GM18951 (cell line): Measurements from ENCODE around the gene WDR86.

Source experiments
- POLR2A ChIP-seq: IDR thresholded peaks from 4 replicates; pipeline ENCODE4 v1.6.1; 2011; ENCODE audit warnings: mild to moderate bottlenecking; ENCODE audit not compliant: insufficient read length, insufficient read depth; ENCODE audit errors: extremely low read depth
- in situ Hi-C: fragments of 300-500 bp; cut with MboI; formaldehyde crosslinking; loops from one replicate; pipeline ENCODE4 v1.12.0; 2022; ENCODE audit warnings: low sequenced_read_pairs, mixed read lengths, inconsistent platforms; ENCODE audit not compliant: unreplicated experiment

WDR86 gene

DNA sequence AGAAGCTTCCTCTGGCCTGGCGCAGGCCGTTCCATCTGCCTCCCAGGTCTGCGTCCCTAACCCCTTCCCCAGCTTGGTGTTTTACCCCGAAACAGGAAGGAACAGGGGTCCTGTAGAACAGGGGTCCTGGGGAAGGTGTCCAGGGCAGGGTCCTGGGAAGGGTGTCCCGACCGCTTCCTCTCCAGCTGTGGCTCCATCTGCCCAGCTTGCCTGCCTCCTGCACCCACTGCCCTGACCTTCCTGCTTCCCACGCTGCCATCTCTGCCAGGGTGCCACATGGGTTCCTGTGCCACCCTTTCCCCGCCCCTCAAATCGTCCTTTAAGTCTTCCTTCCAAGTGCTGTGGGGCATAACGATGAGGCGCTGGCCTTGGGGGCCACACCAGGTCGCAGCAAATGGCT, 32.4 kb downstream of the WDR86 start:
- in situ Hi-C loops = no loop called here
- no peak for TF ChIP-seq POLR2A

DNA sequence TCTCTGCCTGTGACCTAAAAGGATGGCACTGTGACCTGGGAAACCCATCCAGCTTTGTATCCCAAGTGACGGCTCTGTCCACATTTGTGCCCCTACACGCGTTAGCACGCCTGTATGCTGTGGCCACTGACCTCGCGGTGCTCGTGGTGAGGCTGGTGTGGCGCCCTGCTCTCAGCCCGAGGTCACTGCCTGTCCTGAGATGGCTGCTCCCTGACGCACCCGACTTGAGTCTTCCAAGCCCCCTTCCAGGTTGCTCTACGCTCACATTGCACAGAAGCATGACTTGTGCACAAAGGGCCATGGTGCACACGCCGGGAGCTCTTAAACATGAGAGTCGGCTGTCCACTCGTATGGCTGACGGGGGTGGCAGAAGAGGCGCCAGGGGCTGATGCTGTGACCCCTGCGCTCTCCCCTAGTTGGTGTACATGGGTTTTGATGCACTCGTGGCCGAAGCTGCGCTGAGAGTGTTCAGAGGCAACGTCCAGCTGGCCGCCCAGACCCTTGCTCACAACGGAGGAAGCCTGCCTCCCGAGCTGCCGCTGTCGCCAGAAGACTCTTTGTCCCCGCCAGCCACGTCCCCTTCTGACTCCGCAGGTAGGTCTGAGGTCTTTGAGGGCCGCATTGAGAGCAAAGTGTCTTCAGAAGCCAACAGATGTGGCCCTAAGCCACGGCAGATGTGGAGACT, 33.5 kb downstream of the WDR86 start:
- no peak for TF ChIP-seq POLR2A
- in situ Hi-C loops = no loop called here

DNA sequence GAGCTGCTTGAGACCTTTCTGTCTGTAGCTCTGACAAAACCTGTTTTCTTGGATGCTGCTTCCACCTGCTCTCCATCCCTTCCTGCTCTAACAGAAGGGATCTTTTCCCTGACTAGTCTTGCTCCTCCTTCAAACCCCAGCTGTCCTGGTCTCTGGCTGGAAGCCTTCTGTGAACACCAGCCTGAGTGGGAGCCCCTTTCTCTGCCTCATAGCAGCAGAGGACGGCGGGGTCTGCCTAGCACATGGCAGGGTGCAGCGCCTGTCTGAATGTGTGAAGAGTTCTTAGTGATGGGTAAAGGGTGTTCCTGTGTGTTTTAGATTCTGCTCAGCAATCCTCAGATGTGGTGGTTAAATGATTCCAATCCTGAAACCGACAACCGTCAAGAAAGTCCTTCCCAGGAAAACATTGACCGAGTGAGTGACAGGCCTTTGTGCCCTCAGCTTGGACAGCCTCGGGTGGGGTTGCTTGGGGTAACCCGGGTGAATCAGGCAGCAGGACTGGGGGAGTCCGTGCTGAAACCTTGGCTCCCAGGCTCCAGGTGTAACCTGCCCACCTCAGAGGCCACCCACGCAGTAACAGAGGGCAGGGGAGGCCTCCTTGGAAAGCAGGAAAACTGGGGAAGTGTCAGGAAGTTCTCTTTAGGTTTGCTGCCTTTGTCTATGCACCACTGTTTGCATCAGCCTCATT, 34.2 kb downstream of the WDR86 start:
- in situ Hi-C loops = no loop called here
- TF ChIP-seq POLR2A = no peak

DNA sequence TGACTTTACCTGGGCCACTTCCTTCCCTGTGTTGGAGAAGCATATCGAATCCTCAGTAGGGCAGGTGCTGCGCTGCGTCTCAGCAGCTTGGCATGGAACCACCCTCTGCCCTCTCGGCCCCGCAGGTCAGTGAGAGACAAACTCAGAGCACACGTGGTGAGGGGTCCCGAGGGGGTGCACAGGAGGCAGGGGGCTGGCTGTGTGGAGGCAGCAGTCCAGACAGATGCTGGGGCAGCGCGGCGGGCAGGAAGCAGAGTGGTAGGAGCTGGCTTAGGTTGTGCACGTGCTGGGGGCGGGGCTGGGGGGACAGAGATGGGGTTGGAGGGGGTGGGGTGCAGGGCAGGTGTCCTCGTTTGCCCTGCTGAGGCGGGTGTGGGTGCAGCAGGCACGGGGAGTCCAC, 35.1 kb downstream of the WDR86 start:
- no peak for TF ChIP-seq POLR2A
- in situ Hi-C loops = no loop called here

DNA sequence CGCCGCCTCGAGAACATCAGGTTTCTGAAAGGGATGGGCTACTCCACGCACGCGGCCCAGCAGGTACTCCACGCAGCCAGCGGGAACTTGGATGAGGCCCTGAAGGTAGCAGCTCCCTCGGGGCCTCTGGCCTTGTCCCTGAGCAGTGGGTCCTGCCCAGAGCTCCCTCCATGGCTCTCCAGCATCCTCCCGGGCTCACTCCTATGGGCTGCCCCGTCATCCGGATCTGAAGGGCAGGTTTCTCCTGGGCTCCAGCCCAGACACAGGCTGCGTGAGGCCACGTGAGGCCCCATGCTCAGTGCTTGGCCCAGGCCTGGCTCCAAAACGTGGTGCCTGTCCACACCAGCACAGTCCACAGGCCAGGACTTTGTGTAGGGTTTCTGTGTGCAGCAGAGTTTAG, 35.7 kb downstream of the WDR86 start:
- TF ChIP-seq POLR2A = no peak
- in situ Hi-C loops = no loop called here

DNA sequence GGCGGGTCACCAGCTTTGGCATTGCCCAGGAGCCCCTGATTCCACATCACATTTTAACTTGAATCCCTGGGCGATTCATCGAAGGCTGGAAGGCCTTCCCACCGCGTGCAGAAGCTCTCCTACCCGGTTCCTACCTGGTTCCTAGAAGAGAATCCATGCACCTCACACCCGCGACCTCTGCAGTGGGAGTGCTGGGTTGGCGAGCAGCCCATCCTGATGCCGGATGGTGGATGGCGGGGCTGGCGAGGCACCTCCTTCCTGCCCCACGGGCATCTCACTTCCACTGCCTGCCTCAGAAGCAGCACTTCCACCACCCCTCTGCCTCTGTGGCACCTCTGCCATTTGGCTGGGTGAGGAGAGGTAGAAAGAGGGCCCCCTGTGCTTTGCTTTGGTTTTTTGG, 36.2 kb downstream of the WDR86 start:
- no peak for TF ChIP-seq POLR2A
- in situ Hi-C loops = no loop called here

DNA sequence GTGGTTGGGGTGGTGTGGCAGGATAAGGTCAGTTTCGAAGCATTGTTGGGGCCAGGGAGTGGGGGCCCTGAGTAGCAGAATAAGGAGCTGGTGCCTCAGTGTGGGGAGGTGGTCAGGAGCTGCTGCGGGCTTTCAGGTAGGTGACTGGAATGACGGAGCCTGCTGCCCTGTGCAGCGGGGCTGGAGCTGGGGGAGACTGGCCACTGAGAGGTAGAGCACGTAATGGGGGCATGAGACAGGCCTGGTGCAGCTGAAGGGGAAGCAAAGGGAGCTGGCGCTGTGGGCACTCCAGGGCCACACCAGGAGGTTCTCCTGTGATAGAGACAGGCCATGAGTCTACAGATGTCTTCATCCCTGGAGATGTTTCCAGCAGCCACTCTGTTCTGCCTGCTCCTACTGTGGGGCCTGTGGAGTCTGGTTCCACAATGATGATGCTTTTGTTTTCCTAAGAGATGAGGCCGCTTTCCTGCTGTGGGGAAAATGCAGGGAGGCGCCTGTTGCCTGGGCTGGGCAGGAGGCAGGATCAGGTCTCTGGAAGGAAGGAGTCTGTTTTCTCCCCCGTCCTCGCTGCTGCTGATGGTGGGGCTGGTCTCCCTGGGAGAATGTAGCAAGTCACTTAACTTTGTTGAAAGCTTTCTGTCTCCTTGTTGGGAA, 37.1 kb downstream of the WDR86 start:
- in situ Hi-C loops = no loop called here
- no peak for TF ChIP-seq POLR2A

DNA sequence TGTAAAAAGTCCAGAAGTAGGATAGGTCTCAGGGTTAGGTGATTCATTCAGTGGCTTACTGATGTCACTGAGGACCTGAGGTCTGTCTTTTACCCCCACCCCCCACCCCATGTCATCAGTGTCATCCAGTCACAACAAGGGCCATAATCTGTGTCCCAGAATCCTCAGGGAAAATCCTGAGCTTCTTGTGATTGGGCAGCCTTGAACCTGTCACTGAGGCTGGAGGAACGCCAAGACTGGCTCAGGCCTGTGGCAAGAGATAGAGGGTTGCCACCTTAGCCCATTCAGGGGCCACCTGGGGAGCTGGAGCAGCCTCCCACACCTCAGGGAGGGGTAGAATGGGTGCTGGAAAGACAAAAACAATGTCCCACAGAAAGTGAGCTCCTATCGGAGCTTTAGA, 38.6 kb downstream of the WDR86 start:
- TF ChIP-seq POLR2A = no peak
- in situ Hi-C loops = no loop called here

DNA sequence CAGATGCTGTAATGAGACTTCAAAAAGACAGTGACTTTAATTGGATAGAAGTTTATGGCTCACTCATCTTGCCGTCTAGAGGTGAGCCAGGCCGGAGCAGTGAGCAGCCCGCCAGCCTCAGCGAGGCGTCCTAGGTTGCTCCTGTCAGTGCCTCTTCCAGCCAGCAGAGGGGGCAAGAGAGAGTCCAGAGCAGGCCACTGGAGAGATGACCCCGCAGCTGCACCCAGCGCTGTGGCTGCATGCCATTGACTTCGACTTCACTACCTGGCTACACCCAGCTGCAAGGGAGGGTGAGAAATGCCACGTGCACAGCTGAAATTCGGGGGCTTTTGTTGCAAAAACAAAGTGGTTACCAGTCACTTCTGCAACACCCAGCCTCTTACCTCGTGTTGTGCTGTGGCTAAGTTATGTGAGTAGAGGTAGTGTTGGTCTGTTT, 41.7 kb downstream of the WDR86 start:
- in situ Hi-C loops = loop anchor here (10.0 kb wide), 1 partner anchor 77 kb away; the partner anchor contains the start of gene CRYGN
- no peak for TF ChIP-seq POLR2A

DNA sequence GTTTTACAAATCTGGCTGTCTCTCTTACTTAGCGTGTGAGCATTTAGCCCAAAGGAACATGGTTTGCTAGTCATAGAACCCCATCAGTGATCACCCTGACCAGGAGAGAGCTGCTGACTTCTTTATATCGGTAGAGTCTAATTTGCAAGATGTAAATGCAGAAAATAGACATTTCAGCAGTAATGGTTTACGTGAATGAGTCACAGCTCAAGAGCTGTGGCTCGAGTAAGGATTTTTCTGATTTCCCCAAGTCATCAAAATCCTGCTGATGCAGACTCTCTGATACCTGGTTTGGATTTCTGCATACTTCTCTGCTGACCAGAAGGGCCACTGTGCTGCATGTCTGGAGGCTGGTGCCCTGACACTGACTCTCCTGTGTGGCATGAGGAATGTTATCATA, 42.6 kb downstream of the WDR86 start:
- no peak for TF ChIP-seq POLR2A
- in situ Hi-C loops = loop anchor here (10.0 kb wide), 1 partner anchor 78 kb away; the partner anchor contains the start of gene CRYGN

DNA sequence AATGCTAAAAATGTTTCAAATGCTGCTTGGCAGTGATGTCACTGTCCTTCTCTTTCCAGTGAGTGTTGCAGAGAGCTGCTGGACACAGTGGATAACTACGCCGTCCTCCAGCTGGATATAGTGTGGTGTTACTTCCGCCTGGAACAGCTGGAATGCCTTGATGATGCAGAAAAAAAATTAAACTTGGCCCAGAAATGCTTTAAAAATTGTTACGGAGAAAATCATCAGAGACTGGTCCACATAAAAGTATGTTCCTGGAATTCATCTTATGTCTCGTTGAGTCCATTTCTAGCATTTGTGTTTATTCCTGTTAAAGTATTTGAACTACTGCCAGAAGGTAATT, 43.0 kb downstream of the WDR86 start:
- TF ChIP-seq POLR2A = no peak
- in situ Hi-C loops = loop anchor here (10.0 kb wide), 1 partner anchor 78 kb away; the partner anchor contains the start of gene CRYGN

DNA sequence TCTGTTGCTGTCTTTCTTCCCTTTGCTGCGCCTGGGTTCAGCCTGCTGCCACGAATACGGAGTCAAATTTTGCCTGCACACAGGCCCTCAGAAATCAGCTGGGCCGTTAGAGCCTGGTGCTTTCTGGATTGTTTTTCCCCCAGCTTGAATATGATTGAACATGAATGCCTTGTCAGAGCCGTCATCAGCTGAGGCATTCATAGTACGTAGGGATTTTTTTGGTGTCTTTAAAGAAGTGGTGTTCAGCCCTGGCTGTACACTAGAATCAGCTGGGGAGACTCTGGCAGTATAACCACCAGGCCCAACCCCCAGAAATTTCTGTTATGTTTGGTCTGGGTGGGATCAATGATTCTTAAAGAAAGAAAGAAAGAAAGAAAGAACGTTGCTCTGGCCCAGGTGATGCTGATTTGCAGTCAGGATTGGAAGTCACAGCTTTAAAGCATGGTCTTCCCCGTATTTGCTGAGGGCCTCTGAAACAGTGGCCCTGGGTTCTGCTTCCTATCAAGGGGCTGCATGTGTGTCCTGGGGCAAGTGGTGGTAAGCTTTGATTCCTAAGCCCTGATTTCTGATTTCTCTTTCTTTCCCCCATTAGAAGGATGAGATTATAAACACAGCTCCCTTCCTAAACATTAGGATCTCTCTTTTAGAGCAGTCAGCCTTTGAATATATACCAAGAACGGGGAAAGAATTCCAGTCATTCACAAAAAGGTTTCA, 43.5 kb downstream of the WDR86 start:
- in situ Hi-C loops = loop anchor here (10.0 kb wide), 1 partner anchor 78 kb away; the partner anchor contains the start of gene CRYGN

DNA sequence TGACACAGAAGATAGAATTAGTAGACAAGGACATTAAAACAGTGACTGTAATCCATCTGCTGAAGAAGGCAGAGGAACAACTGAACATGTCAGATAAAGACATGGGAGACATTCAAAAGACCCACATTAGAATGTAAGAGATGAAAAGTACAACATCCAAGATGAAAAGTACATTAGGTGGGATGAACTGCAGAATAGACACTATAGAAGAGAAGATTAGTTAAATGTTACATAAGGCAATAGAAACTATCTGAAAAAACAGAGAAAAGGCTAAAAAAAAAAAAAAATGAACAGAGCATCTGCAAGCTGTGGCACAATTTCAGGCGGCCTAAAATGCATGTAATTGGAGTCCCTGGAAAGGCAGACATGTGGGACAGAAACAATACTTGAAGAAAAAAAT, 46.7 kb downstream of the WDR86 start:
- in situ Hi-C loops = loop anchor here (10.0 kb wide), 1 partner anchor 82 kb away; the partner anchor contains the start of gene CRYGN
- TF ChIP-seq POLR2A = no peak

More for the DNA sequence above, 43.5 kb downstream of the WDR86 start:
- TF ChIP-seq POLR2A = no peak
